Effector memory CD8-positive, alpha-beta T cell (primary cell): ENCODE results near the gene LYVE1.

ENCODE experiments used
- ATAC-seq: fragments of 150-1000 bp; cut with Tn5 transposase; replicated peaks from 2 replicates; pipeline ENCODE4 v1.10.0; 2021; ENCODE audit warnings: mild to moderate bottlenecking, moderate library complexity
- DNase-seq, 3 experiments: peaks; one replicate each; pipeline ENCODE4 v3.0.0; 2021
- H3K27ac Mint-ChIP-seq, 2 donors: one replicate each; pipeline ENCODE4 v1.8.0; 2022; ENCODE audit warnings: mild to moderate bottlenecking in 2 of 2, mixed read lengths in 2 of 2, moderate library complexity in 2 of 2
- H3K27me3 Mint-ChIP-seq, 2 donors: one replicate each; pipeline ENCODE4 v1.8.0; 2022; ENCODE audit warnings: mixed read lengths in 2 of 2
- H3K36me3 Mint-ChIP-seq: one replicate; pipeline ENCODE4 v1.8.0; 2022; ENCODE audit warnings: mild to moderate bottlenecking, moderate library complexity, mixed read lengths; ENCODE audit not compliant: insufficient read depth
- H3K4me1 Mint-ChIP-seq, 2 donors: one replicate each; pipeline ENCODE4 v1.8.0; 2022; ENCODE audit warnings: low read depth in 2 of 2, mixed read lengths in 2 of 2
- H3K4me3 Mint-ChIP-seq, 2 donors: one replicate each; pipeline ENCODE4 v1.8.0; 2022; ENCODE audit warnings: mild to moderate bottlenecking in 2 of 2, mixed read lengths in 2 of 2, moderate library complexity in 2 of 2
- H3K9me3 Mint-ChIP-seq, 2 donors: one replicate each; pipeline ENCODE4 v1.8.0; 2022; ENCODE audit warnings: mixed read lengths in 2 of 2

LYVE1 gene

DNA sequence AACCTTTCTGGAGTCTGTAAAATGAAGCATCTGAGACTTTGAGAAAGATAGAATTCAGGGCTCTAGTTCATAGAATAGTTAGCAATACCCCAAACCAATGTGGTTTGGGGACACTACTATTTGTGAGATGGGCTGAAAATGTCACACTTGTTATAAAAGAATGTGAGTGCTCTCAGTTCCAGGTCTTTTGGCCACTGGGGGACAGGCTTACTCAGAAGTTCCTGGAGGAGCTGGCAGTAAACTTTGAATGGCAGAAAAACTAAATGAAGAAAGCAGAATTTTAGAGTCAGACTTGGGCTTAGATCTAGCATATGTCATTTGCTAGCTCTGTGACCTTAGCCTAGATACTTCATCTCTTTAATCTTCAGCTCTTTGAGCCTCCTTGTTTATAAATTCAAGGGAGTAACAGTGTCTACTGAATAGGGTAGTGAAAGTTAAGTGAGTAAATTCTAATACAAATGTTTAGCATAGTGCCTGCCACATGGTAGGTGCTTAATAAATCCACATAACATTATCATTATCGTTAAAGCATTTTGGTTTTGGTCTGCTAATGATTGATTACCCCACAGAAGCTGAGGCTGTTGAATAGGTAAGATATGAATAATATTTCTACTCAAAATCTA lies 3.7 kb downstream of the LYVE1 start:
- peaks cover 15 to 40% of the 10 kb centered on the region in 2 donors for H3K27me3 Mint-ChIP-seq
- H3K9me3 Mint-ChIP-seq = no peaks in the 10 kb centered on the region
- ATAC-seq (no peak), DNase-seq (no peak)
- H3K4me1 Mint-ChIP-seq = no peaks in the 10 kb centered on the region
- no peak overlapping the region for H3K27ac Mint-ChIP-seq
- no peaks in the 10 kb centered on the region for H3K36me3 Mint-ChIP-seq
- H3K4me3 Mint-ChIP-seq = no peak overlapping the region

DNA sequence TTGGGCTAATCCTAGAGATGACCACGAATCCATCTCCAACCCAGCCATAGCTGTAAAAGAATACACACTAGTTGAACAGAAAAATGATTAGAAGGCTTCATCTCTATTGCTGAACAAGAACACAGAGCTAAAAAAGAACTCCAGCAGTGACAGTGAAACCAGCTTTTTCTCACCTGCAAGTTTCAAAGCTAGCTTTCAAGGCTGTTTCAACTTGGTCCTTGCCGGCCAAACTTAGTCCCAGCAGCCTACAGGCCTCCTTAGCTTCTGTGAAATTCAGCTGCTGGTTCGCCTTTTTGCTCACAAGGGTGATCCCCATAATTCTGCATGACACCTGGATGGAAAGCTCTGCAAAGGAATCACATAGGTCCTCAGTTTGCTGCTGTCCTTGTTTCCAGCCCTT lies 4.4 kb downstream of the LYVE1 start:
- ATAC-seq (no peak), DNase-seq (no peak)
- H3K4me1 Mint-ChIP-seq = no peaks in the 10 kb centered on the region
- H3K9me3 Mint-ChIP-seq = no peaks in the 10 kb centered on the region
- peaks cover 15 to 37% of the 10 kb centered on the region in 2 donors for H3K27me3 Mint-ChIP-seq
- H3K36me3 Mint-ChIP-seq = no peaks in the 10 kb centered on the region
- H3K4me3 Mint-ChIP-seq = no peak overlapping the region
- no peak overlapping the region for H3K27ac Mint-ChIP-seq

DNA sequence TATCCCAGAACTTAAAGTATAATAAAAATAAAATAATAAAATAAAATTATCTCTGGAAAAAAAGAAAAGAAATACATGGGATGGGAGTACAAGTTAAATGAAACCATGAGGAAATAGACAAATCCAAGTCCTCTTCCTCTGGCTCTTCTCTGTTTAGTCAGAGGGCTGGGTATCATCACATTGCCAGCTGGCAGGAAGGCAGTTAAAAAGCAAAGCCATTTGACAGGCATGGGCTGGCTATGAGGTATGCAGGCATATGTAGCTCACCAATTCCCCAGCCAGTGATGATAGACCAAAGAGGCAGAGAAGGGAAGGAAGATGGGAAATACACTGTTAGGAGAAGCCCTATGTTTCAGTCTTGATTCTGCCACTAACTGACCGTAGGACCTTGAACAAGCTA lies 6.5 kb downstream of the LYVE1 start:
- no peaks in the 10 kb centered on the region for H3K4me1 Mint-ChIP-seq
- peaks cover 18 to 32% of the 10 kb centered on the region in 2 donors for H3K27me3 Mint-ChIP-seq
- H3K36me3 Mint-ChIP-seq = no peaks in the 10 kb centered on the region
- H3K4me3 Mint-ChIP-seq = no peak overlapping the region
- no peak overlapping the region for H3K27ac Mint-ChIP-seq
- ATAC-seq (no peak), DNase-seq (no peak)
- H3K9me3 Mint-ChIP-seq = no peaks in the 10 kb centered on the region

DNA sequence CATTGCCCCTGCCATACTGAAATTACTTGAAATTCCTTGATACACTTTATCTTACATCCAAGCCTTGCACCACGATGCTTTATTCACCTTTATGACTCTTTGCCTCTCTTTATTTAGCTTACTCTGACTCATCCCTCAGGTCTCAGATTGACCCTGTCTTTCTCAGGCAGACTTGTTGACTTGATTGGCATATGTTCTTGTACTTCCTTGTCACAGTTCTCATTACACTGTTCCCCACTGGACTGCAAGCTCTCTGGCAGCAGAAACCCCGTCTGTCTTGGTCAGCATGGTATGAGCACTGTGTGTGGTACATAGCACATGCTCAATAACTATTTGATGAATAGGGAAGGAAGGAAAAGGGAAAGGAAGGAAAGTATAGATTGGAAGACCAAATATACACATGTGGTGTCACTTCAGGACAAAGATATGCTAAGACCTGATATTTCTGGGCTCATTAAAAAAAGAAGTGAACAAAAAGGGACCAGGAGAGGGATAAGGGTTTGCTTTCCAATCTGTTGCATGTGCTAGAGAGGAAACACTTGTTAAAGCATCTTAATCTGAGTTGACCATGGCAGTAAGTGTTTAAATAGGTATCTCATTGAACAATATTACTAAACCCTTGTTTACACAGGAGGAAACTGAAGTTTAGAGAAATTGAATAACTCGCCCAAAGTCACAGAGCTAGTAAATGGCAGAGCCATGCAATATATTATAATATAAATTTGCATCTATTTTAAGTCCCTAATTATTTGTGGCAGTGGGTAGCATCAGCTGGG lies 7.2 kb downstream of the LYVE1 start:
- H3K27me3 Mint-ChIP-seq = peaks cover 17 to 34% of the 10 kb centered on the region in 2 donors
- H3K4me1 Mint-ChIP-seq = no peaks in the 10 kb centered on the region
- no peak for DNase-seq
- ATAC-seq = no peak
- no peak overlapping the region for H3K27ac Mint-ChIP-seq
- H3K36me3 Mint-ChIP-seq = no peaks in the 10 kb centered on the region
- no peak overlapping the region for H3K4me3 Mint-ChIP-seq
- no peaks in the 10 kb centered on the region for H3K9me3 Mint-ChIP-seq

DNA sequence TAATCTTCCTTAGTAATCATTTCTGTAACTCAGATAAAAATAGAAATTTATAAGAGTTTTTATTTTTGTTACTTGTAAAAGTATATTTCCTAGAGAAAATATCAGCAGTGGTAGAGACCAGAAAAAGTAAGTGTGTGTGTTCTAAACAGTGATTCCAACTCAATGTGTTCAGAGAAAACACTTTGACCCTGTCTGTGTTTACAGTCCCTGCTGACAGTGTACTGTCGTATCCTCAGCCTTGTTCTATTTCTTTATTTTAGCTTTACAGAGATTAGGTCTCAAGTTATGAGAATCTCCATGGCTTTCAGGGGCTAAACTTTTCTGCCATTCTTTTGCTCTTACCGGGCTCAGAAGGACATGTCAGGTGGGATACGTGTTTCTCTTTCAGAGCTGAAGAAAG lies 10.2 kb downstream of the LYVE1 start:
- Mint-ChIP-seq H3K9me3 (no peaks in the 10 kb centered on the region), H3K27ac (no peak overlapping the region)

DNA sequence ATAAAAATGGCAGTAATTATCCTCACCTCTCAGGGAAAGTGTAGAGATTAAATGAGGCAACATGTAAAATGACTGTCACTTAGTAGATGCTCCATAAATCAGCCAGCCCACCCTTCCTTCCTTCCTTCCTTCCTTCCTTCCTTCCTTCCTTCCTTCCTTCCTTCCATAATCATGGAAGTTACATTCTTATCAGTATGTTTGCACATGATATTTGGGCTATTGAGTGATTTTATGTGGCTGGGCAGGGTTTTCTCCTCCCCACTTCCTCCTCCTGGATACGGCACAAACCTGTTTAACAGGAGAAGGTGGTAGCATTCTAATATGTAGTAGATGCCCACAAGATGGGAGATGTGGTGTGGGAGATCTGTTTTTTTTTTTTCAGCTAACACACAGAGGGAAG lies 11.9 kb downstream of the LYVE1 start:
- H3K4me3 Mint-ChIP-seq = no peak overlapping the region
- peaks cover 20 to 42% of the 10 kb centered on the region in 2 donors for H3K27me3 Mint-ChIP-seq
- H3K9me3 Mint-ChIP-seq = peaks cover 0 to 4% of the 10 kb centered on the region in 2 donors
- no peak overlapping the region for H3K27ac Mint-ChIP-seq
- ATAC-seq = no peak
- H3K36me3 Mint-ChIP-seq = no peaks in the 10 kb centered on the region
- no peak for DNase-seq
- no peaks in the 10 kb centered on the region for H3K4me1 Mint-ChIP-seq

More for the DNA sequence above, 10.2 kb downstream of the LYVE1 start:
- Mint-ChIP-seq H3K4me1 (no peaks in the 10 kb centered on the region), H3K4me3 (no peak overlapping the region), H3K36me3 (no peaks in the 10 kb centered on the region), H3K27me3 (peaks cover 12 to 33% of the 10 kb centered on the region in 2 donors)
- DNase-seq = no peak
- ATAC-seq = no peak

DNA sequence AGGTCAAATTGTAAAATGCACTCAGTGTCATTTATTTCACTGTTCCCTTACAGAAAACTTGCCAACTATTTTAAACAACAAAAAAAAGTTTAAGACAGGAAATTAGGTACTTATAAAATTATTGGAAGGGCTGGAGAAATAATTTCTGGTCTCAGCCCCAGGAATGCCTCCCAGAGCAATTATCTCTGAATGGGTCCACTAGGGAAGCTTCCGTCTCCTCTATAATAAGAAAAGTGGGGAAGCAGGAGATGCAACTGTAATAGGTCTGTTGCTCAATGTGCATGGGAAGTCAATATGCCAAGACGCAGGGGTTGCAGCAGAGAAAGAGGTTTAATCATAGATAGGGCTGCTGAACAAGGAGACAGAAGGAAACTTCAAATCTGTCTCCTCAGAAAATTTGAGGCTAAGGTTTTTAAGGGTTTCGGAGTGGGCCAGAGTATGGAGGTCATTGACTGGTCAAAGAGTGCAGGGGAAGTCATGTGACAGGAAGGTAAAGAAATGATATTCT lies 16.6 kb downstream of the LYVE1 start:
- H3K27me3 Mint-ChIP-seq = peaks cover 33 to 62% of the 10 kb centered on the region in 2 donors
- H3K27ac Mint-ChIP-seq = no peak overlapping the region
- no peaks in the 10 kb centered on the region for H3K4me1 Mint-ChIP-seq
- H3K4me3 Mint-ChIP-seq = no peak overlapping the region
- H3K9me3 Mint-ChIP-seq = peaks cover 0 to 6% of the 10 kb centered on the region in 2 donors
- DNase-seq (no peak), ATAC-seq (no peak)
- no peaks in the 10 kb centered on the region for H3K36me3 Mint-ChIP-seq

DNA sequence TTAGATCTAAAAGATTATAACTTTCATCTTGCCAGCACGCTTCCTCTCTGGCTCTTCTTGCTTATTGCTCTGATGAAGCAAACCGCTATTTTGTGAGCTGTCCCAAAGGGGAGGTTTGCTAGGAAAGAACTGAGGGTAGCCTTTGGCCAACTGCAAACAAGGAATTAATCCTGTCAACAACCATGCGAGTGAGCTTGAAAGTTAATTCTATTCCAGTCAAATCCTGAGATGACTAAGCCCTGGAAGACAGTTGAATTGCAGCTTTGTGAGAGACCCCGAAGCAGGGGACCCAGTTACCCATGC lies 17.2 kb downstream of the LYVE1 start:
- Mint-ChIP-seq H3K4me1 (no peaks in the 10 kb centered on the region), H3K4me3 (no peak overlapping the region), H3K27me3 (peaks cover 27 to 55% of the 10 kb centered on the region in 2 donors), H3K36me3 (no peaks in the 10 kb centered on the region), H3K9me3 (peaks cover 0 to 6% of the 10 kb centered on the region in 2 donors), H3K27ac (no peak overlapping the region)
- DNase-seq (no peak), ATAC-seq (no peak)

DNA sequence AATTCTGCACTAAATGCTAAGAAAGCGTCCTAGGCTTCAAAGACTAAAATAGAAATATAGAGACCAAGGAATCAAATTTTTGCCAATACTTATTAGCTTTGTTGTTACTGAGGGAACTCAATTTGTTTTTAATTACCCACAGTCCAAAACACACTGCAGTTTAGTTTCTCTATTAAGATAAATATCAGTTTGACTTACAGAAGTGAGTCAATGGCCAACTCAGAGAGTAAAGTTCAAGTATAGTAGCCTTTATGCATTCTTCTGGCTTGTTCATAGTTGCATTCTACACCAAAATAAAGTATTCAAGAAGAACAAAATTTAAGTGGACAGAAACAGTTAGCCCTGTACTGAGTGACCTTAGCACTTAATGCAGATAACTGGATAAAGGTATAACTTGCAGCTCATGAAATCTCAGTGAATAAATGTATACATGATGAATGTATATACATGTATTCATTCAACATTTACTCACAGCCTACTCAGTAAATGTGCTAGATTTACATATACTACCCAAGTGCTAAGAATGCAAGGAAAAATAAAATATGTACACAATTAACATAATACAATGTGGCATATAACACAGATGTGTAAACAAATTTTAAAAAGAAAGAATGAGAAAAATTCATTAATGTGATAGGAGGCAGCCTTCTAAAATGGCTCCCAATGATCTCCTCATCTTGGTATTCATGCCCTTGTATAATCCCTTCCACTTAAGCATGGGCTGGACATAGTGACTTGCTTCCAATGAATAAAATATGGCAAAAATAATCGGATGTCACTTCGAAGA lies 17.8 kb downstream of the LYVE1 start:
- no peak for DNase-seq
- H3K27me3 Mint-ChIP-seq = peaks cover 27 to 50% of the 10 kb centered on the region in 2 donors
- no peak overlapping the region for H3K27ac Mint-ChIP-seq
- no peaks in the 10 kb centered on the region for H3K36me3 Mint-ChIP-seq
- peaks cover 0 to 6% of the 10 kb centered on the region in 2 donors for H3K9me3 Mint-ChIP-seq
- no peaks in the 10 kb centered on the region for H3K4me1 Mint-ChIP-seq
- ATAC-seq = no peak
- H3K4me3 Mint-ChIP-seq = no peak overlapping the region

DNA sequence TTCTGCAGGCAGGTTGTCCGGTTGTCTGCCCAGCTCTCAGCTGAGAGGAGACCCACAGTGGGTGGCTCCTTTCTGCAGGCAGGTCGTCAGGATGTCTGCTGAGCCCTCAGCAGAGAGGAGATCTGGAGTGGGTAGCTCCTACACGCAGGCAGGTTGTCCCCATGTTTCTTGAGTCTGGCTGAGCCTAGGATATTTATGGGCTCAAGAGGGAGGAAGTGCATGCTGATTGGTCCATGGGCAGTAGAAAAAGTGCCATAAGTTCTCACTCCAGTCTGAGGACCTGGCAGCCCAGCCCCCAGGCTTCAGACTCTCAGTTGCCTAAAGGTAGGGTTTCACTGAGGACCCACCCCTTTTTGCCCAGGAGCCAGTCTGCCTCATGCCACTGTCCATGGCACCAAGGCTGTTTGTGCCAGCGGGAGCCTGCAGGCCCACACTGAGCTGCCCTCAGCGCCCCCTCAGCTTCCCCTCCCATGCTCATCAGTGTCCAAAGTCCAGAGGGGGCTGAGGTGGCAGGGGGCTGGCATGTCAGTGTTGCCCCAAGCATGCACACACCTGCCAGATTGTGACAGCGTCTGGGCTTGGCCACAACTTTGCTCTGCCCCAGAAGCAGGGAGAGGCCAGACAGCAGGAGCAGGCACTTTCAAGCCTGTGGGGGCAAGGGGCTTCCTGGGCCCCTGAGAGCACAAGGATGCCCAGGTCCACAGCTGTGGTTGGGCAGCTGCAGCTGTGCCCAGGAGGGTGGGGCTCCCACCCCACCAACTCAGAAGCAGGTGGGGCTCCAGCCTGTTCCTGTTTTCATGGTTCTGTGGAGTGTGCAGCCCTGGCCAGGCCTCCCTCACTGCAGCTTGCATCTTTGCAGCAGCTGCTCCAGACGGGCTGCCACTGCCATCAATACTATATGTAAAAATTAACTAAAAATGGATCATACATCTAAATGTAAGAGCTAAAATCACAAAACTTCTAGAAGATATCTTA lies 23.7 kb downstream of the LYVE1 start:
- no peak for DNase-seq
- H3K9me3 Mint-ChIP-seq = no peaks in the 10 kb centered on the region
- peaks cover 9 to 20% of the 10 kb centered on the region in 2 donors for H3K27me3 Mint-ChIP-seq
- peaks cover 6 to 10% of the 10 kb centered on the region in 2 donors for H3K4me1 Mint-ChIP-seq
- H3K4me3 Mint-ChIP-seq = no peak overlapping the region
- ATAC-seq = no peak
- peaks cover 2% of the 10 kb centered on the region for H3K36me3 Mint-ChIP-seq
- H3K27ac Mint-ChIP-seq = no peak overlapping the region

DNA sequence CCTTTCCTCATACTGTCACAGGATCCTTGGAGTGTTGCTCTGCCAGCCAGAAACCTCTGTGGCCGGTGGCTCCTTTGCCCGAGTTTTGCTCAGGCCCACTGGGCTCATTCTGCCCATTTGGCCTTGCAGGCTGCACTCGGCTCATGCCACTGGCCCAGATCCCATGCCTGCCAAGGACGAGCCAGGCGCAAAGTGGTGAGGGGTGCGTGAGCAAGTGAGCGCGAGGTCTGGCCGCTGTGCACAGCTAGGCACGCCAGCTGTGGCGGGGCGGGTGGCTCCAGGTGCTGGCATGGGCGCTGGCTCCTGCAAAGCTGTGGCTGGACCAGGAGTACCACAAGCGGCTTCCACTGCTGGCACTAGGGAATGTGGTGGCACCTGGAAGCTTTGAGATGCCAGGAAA lies 24.7 kb downstream of the LYVE1 start:
- H3K36me3 Mint-ChIP-seq = peaks cover 2% of the 10 kb centered on the region
- H3K27ac Mint-ChIP-seq = no peak overlapping the region
- H3K9me3 Mint-ChIP-seq = no peaks in the 10 kb centered on the region
- no peak overlapping the region for H3K4me3 Mint-ChIP-seq
- peaks cover 9 to 12% of the 10 kb centered on the region in 2 donors for H3K27me3 Mint-ChIP-seq
- DNase-seq (no peak), ATAC-seq (no peak)
- H3K4me1 Mint-ChIP-seq = peaks cover 9 to 16% of the 10 kb centered on the region in 2 donors

DNA sequence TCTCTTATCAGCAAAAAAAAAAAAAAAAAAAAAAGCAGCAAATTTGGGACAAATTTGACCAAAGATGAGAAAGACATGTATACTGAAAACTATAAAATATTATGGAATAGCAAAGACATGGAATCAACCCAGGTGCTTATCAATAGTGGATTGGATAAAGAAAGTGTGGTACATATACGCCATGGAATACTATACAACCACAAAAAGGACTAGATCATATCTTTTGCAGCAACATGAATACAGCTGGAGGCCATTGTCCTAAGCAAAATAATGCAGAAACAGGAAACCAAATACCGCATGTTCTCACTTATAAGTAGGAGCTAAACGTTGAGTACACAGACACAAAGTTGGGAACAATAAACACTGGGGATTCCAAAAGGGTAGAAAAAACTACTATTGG lies 25.7 kb downstream of the LYVE1 start:
- Mint-ChIP-seq H3K4me3 (no peak overlapping the region), H3K4me1 (peaks cover 9 to 16% of the 10 kb centered on the region in 2 donors), H3K27ac (peak overlapping the region in 1 of 2 donors; percentile 35), H3K27me3 (peaks cover 0 to 2% of the 10 kb centered on the region in 2 donors), H3K36me3 (peaks cover 2% of the 10 kb centered on the region), H3K9me3 (no peaks in the 10 kb centered on the region)
- no peak for DNase-seq
- no peak for ATAC-seq

DNA sequence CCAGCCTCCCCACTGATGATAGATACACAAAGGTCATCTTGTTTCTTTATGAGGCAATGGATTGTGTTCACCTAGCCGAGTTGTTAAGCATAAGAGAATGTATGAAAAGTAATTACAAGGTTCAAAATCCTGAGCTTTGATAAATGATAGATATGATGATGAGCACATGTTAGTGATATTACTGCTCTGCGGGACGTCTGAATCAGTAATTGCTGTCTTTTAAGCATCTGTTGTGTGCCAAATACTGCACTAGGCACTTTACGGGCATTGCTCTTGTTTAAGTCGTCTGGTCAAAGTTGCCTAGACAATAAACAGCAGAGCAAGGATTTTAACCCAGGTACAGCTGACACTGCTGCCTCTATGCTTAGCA lies 26.9 kb downstream of the LYVE1 start:
- H3K27ac Mint-ChIP-seq = peak overlapping the region; percentile 92 to 96
- DNase-seq (peak in 1 of 3 experiments; percentile 5), ATAC-seq (no peak)
- peaks cover 2% of the 10 kb centered on the region for H3K36me3 Mint-ChIP-seq
- H3K27me3 Mint-ChIP-seq = no peaks in the 10 kb centered on the region
- H3K4me1 Mint-ChIP-seq = peaks cover 9 to 16% of the 10 kb centered on the region in 2 donors
- no peaks in the 10 kb centered on the region for H3K9me3 Mint-ChIP-seq
- H3K4me3 Mint-ChIP-seq = peak overlapping the region; percentile 89 to 90
